Calu3 (cell line): ENCODE data around the gene GPX3. TPM values are rescaled to one million over a fixed set of nuclear protein-coding genes. Genes with fewer than 3 reads are reported as not detected.

Experiments
- BruUV-seq: library from RNA; stranded (reverse); fragments of 400-500 nt; replicated peaks from 2 replicates; lab custom pipeline; 2021; lab: Mats Ljungman, UMichigan
- CTCF ChIA-PET: fragments of 300-600 bp; sonication (Branson Sonifier 250); formaldehyde crosslinking; loops from one replicate; lab custom pipeline; 2022; ENCODE audit warnings: antibody characterized with exemption; lab: Charles Lee
- DNase-seq: peaks from one replicate; pipeline ENCODE4 v3.0.0; 2022
- H3K27ac Mint-ChIP-seq: one replicate; pipeline ENCODE4 v1.8.0; 2022; ENCODE audit warnings: mixed read lengths; ENCODE audit not compliant: unreplicated experiment
- H3K27me3 Mint-ChIP-seq: one replicate; pipeline ENCODE4 v1.8.0; 2022; ENCODE audit warnings: mixed read lengths; ENCODE audit not compliant: unreplicated experiment
- H3K36me3 Mint-ChIP-seq: one replicate; pipeline ENCODE4 v1.8.0; 2022; ENCODE audit warnings: mild to moderate bottlenecking, moderate library complexity, mixed read lengths; ENCODE audit not compliant: insufficient read depth, unreplicated experiment
- H3K4me1 Mint-ChIP-seq: one replicate; pipeline ENCODE4 v1.8.0; 2022; ENCODE audit warnings: mild to moderate bottlenecking, low read depth, mixed read lengths; ENCODE audit not compliant: unreplicated experiment
- H3K4me3 Mint-ChIP-seq: one replicate; pipeline ENCODE4 v1.8.0; 2022; ENCODE audit warnings: mild to moderate bottlenecking, low read depth, moderate library complexity, mixed read lengths; ENCODE audit not compliant: unreplicated experiment
- H3K9me3 Mint-ChIP-seq: one replicate; pipeline ENCODE4 v1.8.0; 2022; ENCODE audit warnings: low read depth, mixed read lengths; ENCODE audit not compliant: unreplicated experiment
- CTCF ChIP-seq: fragments of 200-600 bp; IDR thresholded peaks from one replicate; pipeline ENCODE4 v1.8.0; 2022; ENCODE audit warnings: antibody characterized with exemption; ENCODE audit not compliant: unreplicated experiment
- intact Hi-C: fragments of 100-400 bp; cut with micrococcal nuclease; formaldehyde crosslinking; loops from one replicate; pipeline ENCODE4 v1.10.0; 2022; ENCODE audit not compliant: unreplicated experiment
- total RNA-seq: library from RNA; stranded (reverse); gene quantifications from 2 replicates; pipeline ENCODE4 v1.2.3, GENCODE V29; 2022

Gene GPX3
- total RNA-seq, 1 experiment from 2014 or later, result not detected

- CTCF ChIA-PET, result interaction anchor here (1.0 to 2.4 kb wide), 3 partner anchors 21 to 57 kb away, joined by 4 to 10 read pairs (median 5); no protein-coding TSS in a partner anchor
- H3K4me1 Mint-ChIP-seq, result peaks cover 75% of the 10 kb centered on the region
- no peaks in the 10 kb centered on the region for H3K27me3 Mint-ChIP-seq
- no peak for TF ChIP-seq CTCF
- no TSS peak for BruUV-seq
- intact Hi-C loops, result no loop called here
- no peaks in the 10 kb centered on the region for H3K9me3 Mint-ChIP-seq
- peak overlapping the region; percentile 90 for H3K27ac Mint-ChIP-seq
- peaks cover 98% of the 10 kb centered on the region for H3K36me3 Mint-ChIP-seq
- no peak for DNase-seq
- H3K4me3 Mint-ChIP-seq, result peak overlapping the region; percentile 31
Observed at GRCh38 chr5:151058891-151059489, 38.6 kb downstream of the GPX3 start.

DNA sequence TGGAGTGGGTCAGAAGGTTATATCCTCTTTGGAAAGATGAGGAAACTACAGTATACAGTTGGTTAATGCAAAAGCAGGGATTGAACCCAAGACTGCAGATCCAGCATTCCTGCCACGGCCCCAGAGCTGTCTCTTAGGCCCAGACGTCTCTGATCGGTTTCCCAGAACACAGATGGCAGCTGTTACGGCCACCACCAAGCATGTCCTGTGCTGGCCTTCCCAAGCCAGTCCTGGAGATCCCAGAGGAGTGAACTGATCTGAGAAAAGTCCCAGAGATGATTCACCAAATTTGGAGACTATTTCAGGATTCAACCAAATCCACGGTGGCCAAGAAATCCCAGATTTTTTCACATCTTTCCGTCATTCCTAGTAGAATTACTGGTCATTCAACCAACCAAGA lies 40.4 kb downstream of the GPX3 start:
- Mint-ChIP-seq H3K27ac (peak overlapping the region; percentile 61), H3K9me3 (no peaks in the 10 kb centered on the region), H3K27me3 (no peaks in the 10 kb centered on the region), H3K36me3 (peaks cover 98% of the 10 kb centered on the region), H3K4me1 (peaks cover 75% of the 10 kb centered on the region), H3K4me3 (no peak overlapping the region)
- BruUV-seq, result no TSS peak
- intact Hi-C loops, result loop anchor here (2.0 kb wide), 1 partner anchor 14 kb away; no protein-coding TSS in a partner anchor
- no peak for DNase-seq
- CTCF ChIA-PET, result interaction anchor here (0.5 to 1.3 kb wide), 2 partner anchors 20 kb away, joined by 3 read pairs; partner anchors contain the start of gene TNIP1
- no peak for TF ChIP-seq CTCF

DNA sequence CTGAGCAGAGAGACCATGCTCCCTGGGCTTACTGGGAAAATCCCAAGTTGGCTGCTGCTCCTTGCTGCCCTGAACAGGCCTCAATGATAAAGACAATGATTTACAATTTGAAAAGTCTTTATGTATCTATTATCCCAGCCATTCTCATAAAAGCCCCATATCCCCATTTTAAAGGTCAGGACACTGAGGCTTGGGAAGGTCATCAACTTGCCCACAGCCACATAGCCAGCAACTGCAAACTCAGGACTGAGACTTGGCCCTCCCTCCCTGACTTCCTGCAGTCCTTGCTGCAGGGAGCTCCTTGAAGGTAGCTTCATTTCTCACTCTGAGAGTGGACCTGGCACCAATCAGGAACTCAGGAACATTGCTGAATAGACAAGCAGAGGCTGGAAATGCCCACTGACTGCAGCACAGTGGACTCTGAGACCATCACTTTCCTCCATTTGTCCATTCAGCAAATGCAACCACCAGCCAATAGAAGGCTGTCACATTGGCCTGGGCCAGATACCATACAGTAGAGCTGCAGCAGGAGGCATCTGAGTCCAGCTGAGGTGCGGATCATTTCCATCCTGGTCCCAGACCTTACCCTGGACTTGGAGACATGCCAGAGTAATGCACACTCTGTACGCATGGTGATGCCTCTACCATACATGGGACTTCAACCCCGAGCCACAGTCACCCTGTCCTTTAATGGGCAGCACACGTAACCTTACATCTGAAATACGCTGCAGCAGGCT lies 42.2 kb downstream of the GPX3 start:
- Mint-ChIP-seq H3K27me3 (no peaks in the 10 kb centered on the region), H3K4me3 (no peak overlapping the region), H3K27ac (peak overlapping the region; percentile 95), H3K9me3 (no peaks in the 10 kb centered on the region), H3K4me1 (peaks cover 64% of the 10 kb centered on the region), H3K36me3 (peaks cover 95% of the 10 kb centered on the region)
- BruUV-seq, result no TSS peak
- intact Hi-C loops, result no loop called here
- TF ChIP-seq CTCF, result no peak
- no peak for DNase-seq
- CTCF ChIA-PET, result interaction anchor here (1.1 to 1.2 kb wide), 3 partner anchors 8 to 101 kb away, joined by 3 read pairs; no protein-coding TSS in a partner anchor

DNA sequence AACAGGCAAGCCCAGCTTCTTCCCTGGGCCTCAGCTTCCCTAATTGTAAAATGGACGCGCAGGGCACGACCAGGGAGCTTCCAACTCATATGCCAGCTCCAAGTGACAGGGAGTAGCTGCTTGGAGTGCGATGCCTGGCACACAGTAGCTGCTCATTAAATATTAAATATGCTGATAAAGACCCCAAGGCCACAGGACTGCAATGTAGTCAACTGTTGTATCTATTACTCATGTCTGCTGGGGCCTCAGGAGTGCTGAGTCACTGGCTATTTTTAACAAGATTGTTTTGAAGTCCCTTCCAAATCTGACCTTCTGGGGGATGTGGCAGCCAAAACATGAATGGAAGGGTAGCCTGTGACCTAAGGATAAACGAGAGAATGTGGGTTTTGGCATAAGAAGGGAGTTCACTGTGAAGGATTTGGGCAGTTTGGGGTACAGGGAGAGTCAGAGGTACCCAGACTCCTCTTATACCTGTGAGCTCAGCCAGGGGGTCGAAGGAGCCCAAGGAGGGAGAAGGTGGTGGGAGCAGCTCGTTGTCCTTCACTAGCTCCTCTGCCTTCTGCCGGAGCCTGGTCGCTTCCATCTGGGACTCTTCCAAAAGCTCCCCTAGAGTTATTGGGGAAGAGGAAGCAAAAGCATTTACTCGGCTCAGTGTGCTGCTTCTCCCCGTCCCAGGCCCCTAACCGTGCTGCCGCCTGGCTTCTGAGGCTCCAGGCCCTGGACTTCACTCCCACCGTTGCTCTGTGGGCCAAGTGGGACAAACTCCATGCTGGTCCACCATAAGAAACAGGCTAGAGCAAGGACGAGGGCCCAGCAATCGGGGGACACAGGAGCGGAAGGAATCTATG lies 43.0 kb downstream of the GPX3 start:
- H3K4me3 Mint-ChIP-seq, result peak overlapping the region; percentile 53
- peaks cover 72% of the 10 kb centered on the region for H3K4me1 Mint-ChIP-seq
- peak overlapping the region; percentile 95 for H3K27ac Mint-ChIP-seq
- H3K36me3 Mint-ChIP-seq, result peaks cover 97% of the 10 kb centered on the region
- no peaks in the 10 kb centered on the region for H3K27me3 Mint-ChIP-seq
- BruUV-seq, result no TSS peak
- no peaks in the 10 kb centered on the region for H3K9me3 Mint-ChIP-seq
- intact Hi-C loops, result no loop called here
- no peak for TF ChIP-seq CTCF
- no peak for DNase-seq
- CTCF ChIA-PET, result interaction anchor here (0.5 to 1.2 kb wide), 4 partner anchors 8 to 101 kb away, joined by 3 read pairs; no protein-coding TSS in a partner anchor
